IgD-negative memory B cell (primary cell): Measurements from ENCODE around the gene MTA1. TPM values are rescaled to one million over a fixed set of nuclear protein-coding genes. Genes with fewer than 3 reads are reported as not detected.

Experiments
- H3K27ac Mint-ChIP-seq, 3 donors: one replicate each; pipeline ENCODE4 v1.8.0; 2020 to 2022; ENCODE audit warnings: mild to moderate bottlenecking in 3 of 3, mixed read lengths in 3 of 3, moderate library complexity in 1 of 3
- H3K27me3 Mint-ChIP-seq: one replicate; pipeline ENCODE4 v1.8.0; 2021; ENCODE audit warnings: mixed read lengths
- H3K36me3 Mint-ChIP-seq: one replicate; pipeline ENCODE4 v1.8.0; 2020; ENCODE audit warnings: mild to moderate bottlenecking, mixed read lengths
- H3K4me1 Mint-ChIP-seq, 3 donors: one replicate each; pipeline ENCODE4 v1.8.0; 2020 to 2022; ENCODE audit warnings: mixed read lengths in 3 of 3, mild to moderate bottlenecking in 1 of 3
- H3K4me3 Mint-ChIP-seq, 4 donors: one replicate each; pipeline ENCODE4 v1.8.0; 2020 to 2022; ENCODE audit warnings: mild to moderate bottlenecking in 4 of 4, mixed read lengths in 4 of 4, moderate library complexity in 3 of 4
- H3K9me3 Mint-ChIP-seq, 3 donors: one replicate each; pipeline ENCODE4 v1.8.0; 2020 to 2021; ENCODE audit warnings: mixed read lengths in 3 of 3, mild to moderate bottlenecking in 1 of 3
- polyA plus RNA-seq: library from polyadenylated mRNA; unstranded; fragments of 300-500 nt; fragmentation: Illumina TruSeq; gene quantifications from one replicate; pipeline ENCODE4 v1.2.3, GENCODE V29; 2021

The MTA1 gene
- polyA plus RNA-seq, 1 donor from 2014 or later, result 3.7 TPM

DNA sequence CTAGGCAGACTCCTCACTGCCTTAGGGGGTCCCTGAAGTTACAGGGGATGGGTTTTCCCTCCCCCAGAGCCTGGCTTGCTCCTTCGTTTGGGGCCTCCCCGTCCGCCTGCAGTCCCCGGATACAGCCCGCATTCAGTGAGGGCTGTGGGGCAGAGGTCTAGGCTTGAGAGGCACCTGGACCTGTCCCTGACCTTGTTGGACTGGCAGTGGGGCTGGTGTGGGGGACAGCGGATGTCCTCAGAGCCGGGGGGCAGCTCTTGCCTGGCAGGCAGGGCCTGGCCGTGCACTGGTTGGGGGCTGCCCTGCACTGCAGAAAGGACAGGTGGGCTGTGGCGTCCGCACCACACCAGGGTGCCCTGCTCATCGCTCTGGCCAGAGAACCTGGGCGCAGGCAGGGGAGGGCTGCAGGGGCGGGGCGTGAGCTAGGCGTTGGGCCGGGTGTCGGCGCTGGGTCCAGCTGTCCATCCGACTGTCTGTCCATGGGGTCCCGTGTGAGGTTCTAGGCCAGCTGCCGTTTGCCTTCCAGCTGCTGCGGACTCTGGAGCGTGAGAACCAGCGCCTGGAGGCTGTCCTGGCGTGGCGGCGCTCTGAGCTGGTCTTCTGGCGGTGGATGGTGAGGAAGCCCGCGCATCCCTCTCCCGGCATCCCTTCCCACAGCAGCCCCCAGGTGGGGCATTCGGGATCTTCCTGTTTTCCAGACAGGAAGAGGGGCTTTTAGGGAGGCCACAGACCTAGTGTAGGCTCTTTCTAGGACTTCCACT lies 77.4 kb downstream of the MTA1 start:
- Mint-ChIP-seq H3K4me1 (no peaks in the 10 kb centered on the region), H3K9me3 (peaks cover 0 to 1% (median 0%) of the 10 kb centered on the region in 3 donors), H3K36me3 (peaks cover 3% of the 10 kb centered on the region), H3K4me3 (peak overlapping the region in 1 of 4 donors; percentile 67), H3K27ac (peak overlapping the region in 2 of 3 donors; percentile 73 to 87), H3K27me3 (no peaks in the 10 kb centered on the region)

DNA sequence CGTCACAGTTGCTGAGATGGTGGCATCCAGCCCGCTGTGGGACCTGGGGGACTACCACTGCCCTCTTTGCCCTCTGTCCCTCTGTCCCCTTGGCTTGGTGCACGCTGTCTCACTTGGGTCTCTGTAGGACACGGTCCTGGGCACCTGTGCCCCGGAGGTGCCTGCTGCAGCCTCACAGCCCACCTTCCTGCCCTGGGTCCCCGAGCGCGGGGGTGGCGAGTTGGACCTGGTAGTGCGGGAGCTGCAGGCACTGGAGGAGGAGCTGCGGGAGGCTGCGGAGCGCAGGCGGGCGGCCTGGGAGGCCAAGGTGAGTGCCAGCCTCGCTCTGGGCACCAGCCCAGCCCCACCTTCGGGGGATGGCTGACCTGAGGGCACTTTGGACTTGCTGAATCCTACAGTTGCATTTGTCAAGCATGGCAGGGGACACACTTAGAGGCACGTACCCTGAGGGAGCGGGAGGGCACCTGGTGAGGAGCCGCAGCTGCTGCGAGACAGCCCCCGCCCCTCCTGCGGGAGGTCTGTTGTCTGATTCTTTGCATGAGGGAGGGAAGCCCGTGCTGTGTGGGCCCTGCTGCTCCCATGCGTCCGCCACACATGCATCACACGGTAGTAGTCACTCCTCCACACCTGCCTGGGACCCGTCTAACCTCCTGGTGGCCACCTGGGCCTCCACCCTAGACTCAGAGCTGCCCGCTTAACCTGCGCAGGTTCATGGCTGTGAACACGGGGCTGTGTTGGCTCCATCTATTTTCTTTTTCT lies 78.2 kb downstream of the MTA1 start:
- peak overlapping the region in 2 of 3 donors; percentile 73 to 87 for H3K27ac Mint-ChIP-seq
- H3K36me3 Mint-ChIP-seq, result peaks cover 3% of the 10 kb centered on the region
- H3K4me3 Mint-ChIP-seq, result peak overlapping the region in 2 of 4 donors; percentile 14 to 23
- H3K4me1 Mint-ChIP-seq, result peaks cover 0 to 1% (median 0%) of the 10 kb centered on the region in 3 donors
- peaks cover 0 to 1% (median 0%) of the 10 kb centered on the region in 3 donors for H3K9me3 Mint-ChIP-seq
- H3K27me3 Mint-ChIP-seq, result peaks cover 4% of the 10 kb centered on the region

DNA sequence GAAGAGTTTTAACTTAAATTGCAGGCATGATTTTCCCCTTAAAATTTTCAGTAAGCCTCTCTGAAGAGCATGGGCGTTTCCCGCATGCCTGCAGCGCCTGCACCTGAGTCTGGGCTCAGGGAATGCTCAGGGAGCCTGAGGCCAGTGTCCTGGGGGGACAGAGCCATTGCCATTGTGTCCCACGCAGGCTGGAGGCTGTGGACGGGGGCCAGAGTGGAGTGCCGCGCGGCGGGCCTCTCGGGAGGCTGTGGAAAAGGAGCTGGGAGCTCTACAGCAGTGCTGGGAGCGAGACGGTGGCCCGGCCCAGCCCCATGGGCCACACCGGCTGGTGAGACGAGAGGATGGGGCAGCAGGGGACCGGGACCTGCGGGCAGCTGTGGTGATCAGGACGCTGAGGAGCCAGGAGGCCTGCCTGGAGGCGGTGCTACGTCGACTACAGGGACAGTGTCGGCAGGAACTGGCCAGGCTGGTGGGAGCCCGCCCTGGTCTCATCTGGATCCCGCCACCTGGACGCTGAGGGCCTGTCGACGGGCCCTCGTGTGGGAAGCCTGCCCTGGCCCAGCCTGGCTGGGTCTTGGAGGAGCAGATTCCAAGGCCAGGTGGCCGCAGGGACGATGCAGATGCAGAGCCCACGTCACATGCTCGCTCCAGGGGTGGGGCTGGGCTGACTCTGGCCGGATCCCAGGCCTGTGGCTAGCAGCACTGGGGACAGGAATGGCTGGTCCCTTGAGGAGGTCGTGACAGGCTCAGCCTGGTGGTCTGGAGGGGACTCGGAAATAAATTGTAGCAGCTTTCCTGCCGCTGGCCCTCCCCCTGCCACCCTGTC lies 79.0 kb downstream of the MTA1 start:
- H3K4me1 Mint-ChIP-seq, result peaks cover 0 to 1% (median 0%) of the 10 kb centered on the region in 3 donors
- H3K27ac Mint-ChIP-seq, result peak overlapping the region in 1 of 3 donors; percentile 87
- H3K36me3 Mint-ChIP-seq, result peaks cover 3% of the 10 kb centered on the region
- H3K9me3 Mint-ChIP-seq, result peaks cover 0 to 1% (median 0%) of the 10 kb centered on the region in 3 donors
- peaks cover 4% of the 10 kb centered on the region for H3K27me3 Mint-ChIP-seq
- H3K4me3 Mint-ChIP-seq, result peak overlapping the region in 1 of 4 donors; percentile 53

DNA sequence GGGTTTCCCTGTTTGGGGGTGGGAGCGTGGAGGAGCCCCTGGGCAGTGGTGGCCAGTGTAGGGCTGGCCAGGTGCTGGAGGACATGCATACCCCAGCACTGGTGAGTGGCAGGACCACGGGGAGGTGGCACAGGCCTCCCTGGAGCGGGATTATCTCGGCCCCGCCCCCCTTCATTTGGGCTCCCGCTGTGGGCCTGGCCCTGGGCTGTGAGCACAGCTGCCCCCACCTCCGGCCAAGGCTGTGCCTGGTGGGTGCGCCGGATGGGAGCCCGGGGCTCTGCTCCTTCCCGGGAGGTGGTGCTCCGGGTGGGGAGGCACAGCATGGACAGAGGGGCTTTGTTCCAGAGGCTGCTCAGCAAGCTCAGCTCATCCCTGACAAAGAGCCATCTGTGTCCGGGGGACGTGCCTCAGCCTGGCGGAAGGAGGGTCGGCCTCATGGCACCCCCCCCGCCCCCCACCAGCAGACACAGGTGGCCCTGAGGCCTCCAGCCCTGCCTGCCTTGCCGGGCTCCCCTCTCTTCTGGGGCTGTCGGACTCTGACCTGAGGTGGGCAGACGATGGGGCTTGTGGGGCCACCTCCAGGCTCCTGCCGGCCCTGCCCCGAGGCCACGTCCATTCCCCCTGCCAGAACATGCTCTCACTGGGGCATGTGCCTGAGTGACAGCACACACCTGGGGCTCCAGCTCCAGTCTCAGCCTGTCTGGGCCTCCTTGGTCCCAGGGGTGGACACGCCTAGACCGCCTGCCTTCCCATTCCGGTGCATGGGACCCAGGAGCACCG lies 79.8 kb downstream of the MTA1 start:
- peaks cover 0 to 1% (median 0%) of the 10 kb centered on the region in 3 donors for H3K4me1 Mint-ChIP-seq
- H3K4me3 Mint-ChIP-seq, result peak overlapping the region in 1 of 4 donors; percentile 53
- H3K9me3 Mint-ChIP-seq, result peaks cover 0 to 1% (median 0%) of the 10 kb centered on the region in 3 donors
- H3K27ac Mint-ChIP-seq, result peak overlapping the region in 1 of 3 donors; percentile 91
- peaks cover 3% of the 10 kb centered on the region for H3K36me3 Mint-ChIP-seq
- peaks cover 4% of the 10 kb centered on the region for H3K27me3 Mint-ChIP-seq

DNA sequence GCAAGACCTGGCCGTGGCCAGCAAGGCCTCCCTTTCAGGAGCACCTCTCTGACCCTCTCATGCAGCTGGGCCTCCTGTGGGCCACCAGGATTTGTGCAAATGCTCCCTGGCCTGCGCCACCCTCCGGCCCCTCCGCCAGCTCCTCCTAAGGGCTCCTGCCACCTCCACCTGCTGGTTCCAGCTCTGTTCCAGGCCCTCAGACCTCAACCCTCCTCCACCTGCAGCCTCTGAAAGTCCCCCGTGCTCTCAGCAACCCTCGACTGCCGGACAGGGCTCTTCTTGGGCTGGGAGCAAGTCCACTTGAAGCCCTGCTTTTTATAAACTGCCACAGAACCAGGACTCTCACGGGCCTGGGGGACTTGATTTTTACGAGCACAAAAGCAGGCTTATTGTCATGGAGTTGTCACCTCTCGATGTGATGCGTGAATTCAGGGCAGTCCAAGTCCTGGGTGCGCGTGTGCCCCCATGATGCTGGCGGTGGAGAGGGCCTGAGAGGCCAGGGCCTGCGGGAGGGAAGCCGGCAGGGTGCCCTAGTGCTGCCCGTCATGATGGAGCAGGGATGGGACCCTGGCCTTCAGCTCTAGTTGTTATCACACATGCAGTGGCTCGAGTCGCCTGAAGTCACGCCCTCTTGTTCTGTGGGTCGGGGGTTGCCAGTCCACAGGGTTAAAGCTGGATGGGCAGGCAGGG lies 80.6 kb downstream of the MTA1 start:
- H3K9me3 Mint-ChIP-seq, result peaks cover 0 to 1% (median 0%) of the 10 kb centered on the region in 3 donors
- H3K4me1 Mint-ChIP-seq, result peaks cover 0 to 1% (median 0%) of the 10 kb centered on the region in 3 donors
- peak overlapping the region in 2 of 3 donors; percentile 91 to 93 for H3K27ac Mint-ChIP-seq
- H3K27me3 Mint-ChIP-seq, result peaks cover 4% of the 10 kb centered on the region
- H3K36me3 Mint-ChIP-seq, result peaks cover 3% of the 10 kb centered on the region
- H3K4me3 Mint-ChIP-seq, result peak overlapping the region in 1 of 4 donors; percentile 52

DNA sequence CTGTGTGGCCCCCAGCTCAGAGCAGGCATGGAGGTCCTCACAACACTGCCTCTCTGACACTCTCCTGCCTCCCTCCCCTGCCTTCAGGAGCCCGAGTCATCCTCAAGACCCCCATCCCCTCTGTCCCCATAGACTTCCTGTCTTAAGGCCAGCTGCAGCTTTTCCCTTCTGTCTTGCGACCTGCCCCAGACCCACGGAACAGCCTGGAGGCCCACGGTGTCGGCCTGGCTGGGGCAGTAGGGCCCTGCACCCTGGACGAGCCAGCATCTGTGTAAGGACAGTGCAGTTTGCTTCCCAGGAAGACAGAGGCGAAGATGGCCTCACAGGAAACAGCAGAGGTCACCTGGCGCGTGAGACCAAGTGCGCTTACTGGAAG lies 81.1 kb downstream of the MTA1 start:
- peaks cover 0 to 1% (median 0%) of the 10 kb centered on the region in 3 donors for H3K4me1 Mint-ChIP-seq
- peak overlapping the region in 1 of 4 donors; percentile 63 for H3K4me3 Mint-ChIP-seq
- peak overlapping the region in 2 of 3 donors; percentile 91 to 93 for H3K27ac Mint-ChIP-seq
- H3K9me3 Mint-ChIP-seq, result peaks cover 0 to 1% (median 0%) of the 10 kb centered on the region in 3 donors
- peaks cover 3% of the 10 kb centered on the region for H3K36me3 Mint-ChIP-seq
- peaks cover 4% of the 10 kb centered on the region for H3K27me3 Mint-ChIP-seq

DNA sequence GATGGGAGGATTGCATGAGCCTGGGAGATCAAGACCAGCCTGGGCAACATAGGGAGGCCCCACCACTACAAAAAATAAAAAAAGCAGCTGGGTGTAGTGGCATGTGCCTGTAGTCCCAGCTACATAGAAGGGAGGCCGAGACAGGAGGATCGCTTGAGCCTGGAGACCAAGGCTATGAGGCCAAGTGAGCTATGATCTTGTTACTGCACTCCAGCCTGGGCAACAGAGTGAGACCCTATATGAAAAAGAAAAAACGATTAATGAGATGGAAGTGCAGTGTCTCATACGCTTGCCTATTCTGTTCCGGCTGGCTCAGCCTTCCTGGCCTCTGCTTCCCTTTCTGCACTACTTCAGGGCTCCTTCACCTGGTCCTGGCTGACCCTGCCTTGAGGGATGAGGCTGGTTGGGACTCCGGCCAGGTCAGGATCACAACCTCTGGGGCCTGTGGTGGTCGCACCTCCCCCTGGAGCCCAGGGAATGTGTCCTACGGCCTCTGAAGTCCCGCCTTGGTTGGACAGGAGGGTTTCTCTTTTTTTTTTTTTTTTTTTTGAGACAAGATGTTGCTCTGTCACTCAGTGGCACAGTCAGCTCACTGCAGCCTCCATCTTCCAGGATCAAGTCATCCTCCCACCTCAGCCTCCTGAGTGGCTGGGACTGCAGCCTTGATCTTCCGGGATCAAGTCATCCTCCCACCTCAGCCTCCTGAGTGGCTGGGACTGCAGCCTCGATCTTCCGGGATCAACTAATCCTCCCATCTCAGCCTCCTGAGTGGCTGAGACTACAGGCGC lies 82.1 kb downstream of the MTA1 start:
- H3K27me3 Mint-ChIP-seq, result peaks cover 4% of the 10 kb centered on the region
- H3K9me3 Mint-ChIP-seq, result peaks cover 0 to 1% (median 0%) of the 10 kb centered on the region in 3 donors

DNA sequence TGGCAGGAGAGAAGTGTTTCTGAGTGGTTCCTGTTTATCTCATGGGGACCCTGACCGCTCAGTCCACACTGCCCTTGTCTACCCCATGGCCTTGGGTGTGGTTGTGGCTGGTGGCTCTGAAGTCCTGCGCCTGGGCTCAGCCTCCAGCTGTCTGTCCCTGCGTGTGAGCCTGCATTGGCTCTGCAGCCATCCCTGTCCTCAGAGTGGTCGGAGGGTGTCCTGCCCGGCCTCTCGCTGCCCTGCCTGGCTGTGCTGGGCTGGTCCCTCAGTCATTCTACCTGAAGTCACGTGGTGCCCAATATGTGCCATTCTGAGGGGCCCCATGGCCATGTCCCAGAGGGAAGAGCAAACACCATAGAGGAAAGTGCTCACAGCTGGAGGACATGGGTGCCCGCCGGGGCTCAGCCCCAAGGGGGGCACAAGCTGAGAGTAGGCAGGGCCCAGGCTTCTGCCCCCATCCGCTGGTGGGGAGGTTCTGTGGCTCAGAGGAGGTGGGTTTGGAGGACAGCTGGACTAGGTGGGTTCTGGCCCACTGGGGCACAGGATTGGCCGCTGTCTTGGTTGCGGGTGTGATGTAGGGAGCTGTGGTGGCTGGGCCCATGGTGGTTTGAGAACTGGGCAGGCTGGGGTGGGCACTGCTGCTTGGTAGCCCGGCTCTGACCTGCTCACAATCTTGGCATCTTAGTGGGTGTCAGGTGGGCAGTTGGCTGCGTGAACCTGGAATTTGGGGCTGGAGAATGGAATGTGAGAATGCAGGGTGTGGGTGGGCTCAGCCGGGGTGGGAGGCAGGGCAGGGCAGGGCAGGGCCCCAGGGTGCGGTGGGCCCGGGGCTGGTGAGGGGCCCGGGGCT lies 83.0 kb downstream of the MTA1 start:
- Mint-ChIP-seq H3K4me3 (peak overlapping the region in 2 of 4 donors; percentile 24 to 66), H3K4me1 (peaks cover 0 to 3% (median 0%) of the 10 kb centered on the region in 3 donors), H3K27ac (peak overlapping the region; percentile 26 to 91 (median 27)), H3K36me3 (peaks cover 3% of the 10 kb centered on the region), H3K9me3 (peaks cover 0 to 1% (median 0%) of the 10 kb centered on the region in 3 donors), H3K27me3 (peaks cover 4% of the 10 kb centered on the region)

More for the DNA sequence above, 82.1 kb downstream of the MTA1 start:
- Mint-ChIP-seq H3K27ac (peak overlapping the region in 2 of 3 donors; percentile 59 to 91), H3K4me3 (no peak overlapping the region), H3K4me1 (peaks cover 0 to 1% (median 0%) of the 10 kb centered on the region in 3 donors), H3K36me3 (peaks cover 3% of the 10 kb centered on the region)

DNA sequence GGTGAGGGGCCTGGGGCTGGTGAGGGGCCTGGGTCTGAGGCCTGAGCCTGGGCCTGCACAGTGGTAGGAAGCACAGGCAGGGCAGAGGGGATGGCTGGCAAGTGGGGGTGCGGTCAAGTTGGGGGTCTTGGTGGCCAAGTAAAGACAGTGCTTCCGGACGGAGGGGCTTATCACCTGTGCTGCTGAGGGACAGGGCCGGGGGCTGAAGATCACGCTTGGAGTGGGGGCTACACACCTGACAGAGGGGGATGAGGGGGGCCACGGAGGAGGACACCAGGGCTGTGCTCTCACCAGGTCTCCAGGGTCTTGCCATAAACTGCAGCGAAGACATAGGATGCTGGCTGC lies 83.6 kb downstream of the MTA1 start:
- peak overlapping the region in 1 of 4 donors; percentile 35 for H3K4me3 Mint-ChIP-seq
- H3K4me1 Mint-ChIP-seq, result peaks cover 0 to 3% (median 0%) of the 10 kb centered on the region in 3 donors
- H3K9me3 Mint-ChIP-seq, result peaks cover 0 to 1% (median 0%) of the 10 kb centered on the region in 3 donors
- H3K36me3 Mint-ChIP-seq, result peaks cover 1% of the 10 kb centered on the region
- H3K27me3 Mint-ChIP-seq, result peaks cover 8% of the 10 kb centered on the region
- H3K27ac Mint-ChIP-seq, result peak overlapping the region; percentile 59 to 93 (median 91)

DNA sequence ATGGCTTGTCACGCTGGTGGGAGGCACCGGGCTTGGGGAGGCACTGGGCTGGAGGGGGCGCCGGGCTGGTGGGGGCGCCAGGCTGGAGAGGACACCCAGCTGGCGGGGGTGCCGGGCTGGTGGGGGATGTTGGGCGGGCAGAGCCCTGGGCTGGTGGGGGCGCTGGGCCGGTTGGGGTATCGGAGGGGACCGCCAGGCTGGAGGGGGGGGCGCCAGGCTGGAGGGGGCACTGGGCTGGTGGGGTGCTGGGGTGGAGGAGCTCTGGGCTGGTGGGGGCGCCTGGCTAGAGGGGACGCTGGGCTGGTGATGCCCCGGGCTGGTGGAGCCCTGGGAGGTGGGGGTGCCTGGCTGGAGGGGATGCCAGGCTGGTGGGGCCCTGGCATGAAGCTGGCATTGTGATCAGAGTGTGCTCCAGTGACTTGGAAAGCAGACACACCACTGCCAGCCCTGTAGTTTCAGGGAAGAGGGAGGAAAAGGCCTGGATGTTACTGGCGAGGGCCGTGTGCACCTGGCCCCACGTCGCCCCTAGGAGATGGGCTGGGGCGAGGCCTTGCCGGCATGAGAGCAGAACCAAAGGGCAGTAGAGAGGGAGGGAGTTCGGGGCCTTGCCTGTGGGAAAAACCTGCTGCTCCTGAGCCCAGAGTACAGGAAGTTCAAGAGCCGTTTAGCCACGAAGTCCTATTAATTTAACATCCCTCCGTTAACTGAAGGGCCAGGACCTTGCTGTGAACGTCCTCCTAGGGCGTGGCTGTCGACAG lies 84.5 kb downstream of the MTA1 start:
- Mint-ChIP-seq H3K27me3 (peaks cover 11% of the 10 kb centered on the region), H3K4me3 (no peak overlapping the region), H3K9me3 (peaks cover 0 to 1% (median 0%) of the 10 kb centered on the region in 3 donors), H3K4me1 (peaks cover 0 to 3% (median 0%) of the 10 kb centered on the region in 3 donors), H3K27ac (peak overlapping the region in 2 of 3 donors; percentile 91 to 93), H3K36me3 (no peaks in the 10 kb centered on the region)

DNA sequence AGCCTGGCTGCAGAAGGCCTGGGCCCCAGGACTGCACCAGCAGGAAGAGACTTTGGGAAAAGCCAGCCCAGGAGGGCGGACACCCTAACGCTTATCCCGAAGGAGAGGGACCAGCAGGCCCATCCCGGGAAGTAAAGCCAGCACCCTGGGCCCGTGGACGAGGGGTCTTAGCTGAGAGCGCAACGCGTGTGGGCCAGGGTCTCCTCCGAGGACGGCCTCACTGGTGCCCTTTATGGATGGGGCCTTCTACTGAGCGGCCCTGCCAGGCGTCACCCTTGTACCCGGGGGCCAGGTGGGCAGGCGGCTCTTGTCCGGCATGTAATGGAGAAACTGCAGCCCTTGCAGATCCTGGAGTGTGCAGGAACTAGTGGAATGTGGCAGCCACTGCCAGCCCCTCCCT lies 85.5 kb downstream of the MTA1 start:
- Mint-ChIP-seq H3K9me3 (peaks cover 0 to under 1% (median 0%) of the 10 kb centered on the region in 3 donors), H3K36me3 (no peaks in the 10 kb centered on the region), H3K27ac (peak overlapping the region in 2 of 3 donors; percentile 28 to 57), H3K4me3 (no peak overlapping the region), H3K4me1 (peaks cover 0 to 3% (median 0%) of the 10 kb centered on the region in 3 donors), H3K27me3 (peaks cover 11% of the 10 kb centered on the region)
